HG03354 (cell line): ENCODE results near the gene HYDIN.
"Not testable (repeated sequence)": the region's sequence is repeated elsewhere in the genome, so short reads cannot be mapped to it uniquely, and the experiment has no call there.

Experiments
- ATAC-seq: cut with Tn5 transposase; IDR thresholded peaks from one replicate; pipeline ENCODE4 v1.9.1; 2021; ENCODE audit warnings: mild to moderate bottlenecking; ENCODE audit not compliant: unreplicated experiment, poor library complexity, severe bottlenecking

Gene HYDIN

GRCh38 chr16:71226229-71227141 lies 4.0 kb downstream of the HYDIN start:
- ATAC-seq, result no peak

- ATAC-seq, result no peak
Observed at GRCh38 chr16:71225145-71225544, 5.4 kb downstream of the HYDIN start.

- no peak for ATAC-seq
Observed at GRCh38 chr16:71218306-71218963, 12.1 kb downstream of the HYDIN start.

GRCh38 chr16:71217506-71217905 lies 13.0 kb downstream of the HYDIN start:
- no peak for ATAC-seq

- ATAC-seq, result no peak
Observed at GRCh38 chr16:71216714-71217113, 13.8 kb downstream of the HYDIN start.

- no peak for ATAC-seq
Observed at GRCh38 chr16:71214746-71215381, 15.7 kb downstream of the HYDIN start.

- no peak for ATAC-seq
Observed at GRCh38 chr16:71205482-71206131, 24.9 kb downstream of the HYDIN start.

- no peak for ATAC-seq
Observed at GRCh38 chr16:71203631-71204030, 26.9 kb downstream of the HYDIN start.

- ATAC-seq, result no peak
Observed at GRCh38 chr16:71201556-71201955, 29.0 kb downstream of the HYDIN start.

- no peak for ATAC-seq
Observed at GRCh38 chr16:71201054-71201453, 29.5 kb downstream of the HYDIN start.

- ATAC-seq, result no peak
Observed at GRCh38 chr16:71198408-71198807, 32.1 kb downstream of the HYDIN start.

- no peak for ATAC-seq
Observed at GRCh38 chr16:71192387-71192786, 38.1 kb downstream of the HYDIN start.

GRCh38 chr16:71188956-71189712 lies 41.4 kb downstream of the HYDIN start:
- no peak for ATAC-seq

- no peak for ATAC-seq
Observed at GRCh38 chr16:71185347-71185746, 45.2 kb downstream of the HYDIN start.

GRCh38 chr16:71179569-71179968 lies 51.0 kb downstream of the HYDIN start:
- no peak for ATAC-seq

- no peak for ATAC-seq
Observed at GRCh38 chr16:71172481-71173207, 57.9 kb downstream of the HYDIN start.

GRCh38 chr16:71161007-71161406 lies 69.5 kb downstream of the HYDIN start:
- not testable (repeated sequence) for ATAC-seq

- not testable (repeated sequence) for ATAC-seq
Observed at GRCh38 chr16:71157278-71157677, 73.2 kb downstream of the HYDIN start.

GRCh38 chr16:71153329-71153728 lies 77.2 kb downstream of the HYDIN start:
- ATAC-seq, result not testable (repeated sequence)
